ENCODE data around the gene DPPA5. TPM values are rescaled to one million over a fixed set of nuclear protein-coding genes. Genes with fewer than 3 reads are reported as not detected.

DPPA5 gene
- total and polyA plus RNA-seq, 2 experiments from 2014 or later, result 3.0 to 12.9 TPM

DNA sequence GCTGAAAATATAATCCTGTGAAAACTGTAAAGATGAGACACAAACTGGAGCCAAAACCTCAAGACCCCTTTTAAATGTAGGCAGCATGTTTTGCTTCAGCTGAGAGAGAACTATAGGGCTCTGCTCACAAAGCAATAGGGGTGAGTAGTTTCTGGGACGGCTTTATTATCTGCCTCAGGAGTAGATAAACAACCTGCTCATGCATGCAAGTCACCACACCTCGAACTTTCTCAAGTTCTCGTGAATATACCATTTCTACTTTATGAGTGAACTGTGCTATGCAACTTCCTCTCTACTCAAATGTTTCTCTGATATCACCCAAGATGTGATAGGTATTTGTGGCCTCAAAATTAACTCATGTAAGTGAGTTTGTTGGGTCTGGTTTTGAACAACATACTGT, 23.1 kb upstream of the DPPA5 start:
- TF ChIP-seq NANOG (IDR thresholded peaks at IDR 0.05; ENCODE audit: borderline replicate concordance) (no peak), ETS1 (IDR thresholded peaks at IDR 0.05) (no peak), ZNF331 (CRISPR knock-in tag; IDR thresholded peaks at IDR 0.05; ENCODE audit: low read depth) (no peak), JUNB (IDR thresholded peaks at IDR 0.05; ENCODE audit: unreplicated experiment) (no peak), CREB1 (CRISPR knock-in tag; IDR thresholded peaks at IDR 0.05; ENCODE audit: low read depth) (no peak)
- no peak overlapping the region for H3K27ac Mint-ChIP-seq
- Histone ChIP-seq H2AFZ (no peak overlapping the region; the same call in 1 of the 2 replicates), H3K36me3 (ENCODE audit: insufficient read depth) (no peaks in the 10 kb centered on the region), H3K27ac (ENCODE audit: low read depth) (no peak overlapping the region), H3K27me3 (ENCODE audit: insufficient read depth) (no peaks in the 10 kb centered on the region), H3F3A (replicated peaks; ENCODE audit: low read depth) (no peaks in the 10 kb centered on the region), H3K4me3 (no peak overlapping the region), H3K79me2 (replicated peaks; ENCODE audit: insufficient read depth) (no peaks in the 10 kb centered on the region), H4K20me1 (replicated peaks; ENCODE audit: insufficient read depth) (no peaks in the 10 kb centered on the region), H3K4me2 (no peak overlapping the region), H3K4me1 (ENCODE audit: insufficient read depth) (no peaks in the 10 kb centered on the region), H3K9me2 (ENCODE audit: insufficient read depth) (no peaks in the 10 kb centered on the region)
- DNase-seq (ENCODE audit: low spot score) (no peak), ATAC-seq (no peak)
- H3K9me3 Mint-ChIP-seq, result peaks cover 4% of the 10 kb centered on the region; the same call in 2 of the 3 replicates
- H3K4me1 Mint-ChIP-seq, result no peaks in the 10 kb centered on the region
- H3K36me3 Mint-ChIP-seq (ENCODE audit: low read depth), result no peaks in the 10 kb centered on the region
- H3K4me3 Mint-ChIP-seq, result no peak overlapping the region
- no peaks in the 10 kb centered on the region for H3K27me3 Mint-ChIP-seq (ENCODE audit: insufficient read depth, low read depth, poor library complexity)

- H3K9me3 Mint-ChIP-seq, result peaks cover 10% of the 10 kb centered on the region; the same call in 2 of the 3 replicates
Measured at GRCh38 chr6:73375216-73375615, 21.1 kb upstream of the DPPA5 start.

GRCh38 chr6:73372516-73372915, 18.4 kb upstream of the DPPA5 start:
- no peak overlapping the region for H3K4me3 Mint-ChIP-seq
- H3K27me3 ChIP-seq (ENCODE audit: insufficient read depth), result no peaks in the 10 kb centered on the region
- no peak overlapping the region for H3K27ac Mint-ChIP-seq
- no peaks in the 10 kb centered on the region for H3K27me3 Mint-ChIP-seq (ENCODE audit: insufficient read depth, low read depth, poor library complexity)
- no peak overlapping the region for H3K4me3 ChIP-seq
- no peak for ATAC-seq
- H3K27ac ChIP-seq (ENCODE audit: low read depth), result no peak overlapping the region
- no peak overlapping the region for H3K4me2 ChIP-seq
- no peaks in the 10 kb centered on the region for H3K36me3 Mint-ChIP-seq (ENCODE audit: low read depth)
- peaks cover 10% of the 10 kb centered on the region; the same call in 2 of the 3 replicates for H3K9me3 Mint-ChIP-seq
- H3K36me3 ChIP-seq (ENCODE audit: insufficient read depth), result no peaks in the 10 kb centered on the region
- no peaks in the 10 kb centered on the region for H3F3A ChIP-seq (replicated peaks; ENCODE audit: low read depth)
- H2AFZ ChIP-seq, result peak overlapping the region; percentile 14; the same call in 1 of the 2 replicates
- H3K4me1 Mint-ChIP-seq, result peaks cover 8% of the 10 kb centered on the region
- DNase-seq (ENCODE audit: low spot score), result no peak
- peaks cover 10% of the 10 kb centered on the region; the same call in 1 of the 2 replicates for H3K4me1 ChIP-seq (ENCODE audit: insufficient read depth)
- H3K9me2 ChIP-seq (ENCODE audit: insufficient read depth), result no peaks in the 10 kb centered on the region
- no peaks in the 10 kb centered on the region for H4K20me1 ChIP-seq (replicated peaks; ENCODE audit: insufficient read depth)
- no peaks in the 10 kb centered on the region for H3K79me2 ChIP-seq (replicated peaks; ENCODE audit: insufficient read depth)
- TF ChIP-seq CREB1 (CRISPR knock-in tag; IDR thresholded peaks at IDR 0.05; ENCODE audit: low read depth), result no peak
- no peak for TF ChIP-seq POLR2AphosphoS5 (IDR thresholded peaks at IDR 0.05; ENCODE audit: low read depth)
- TF ChIP-seq, protein P1, sequence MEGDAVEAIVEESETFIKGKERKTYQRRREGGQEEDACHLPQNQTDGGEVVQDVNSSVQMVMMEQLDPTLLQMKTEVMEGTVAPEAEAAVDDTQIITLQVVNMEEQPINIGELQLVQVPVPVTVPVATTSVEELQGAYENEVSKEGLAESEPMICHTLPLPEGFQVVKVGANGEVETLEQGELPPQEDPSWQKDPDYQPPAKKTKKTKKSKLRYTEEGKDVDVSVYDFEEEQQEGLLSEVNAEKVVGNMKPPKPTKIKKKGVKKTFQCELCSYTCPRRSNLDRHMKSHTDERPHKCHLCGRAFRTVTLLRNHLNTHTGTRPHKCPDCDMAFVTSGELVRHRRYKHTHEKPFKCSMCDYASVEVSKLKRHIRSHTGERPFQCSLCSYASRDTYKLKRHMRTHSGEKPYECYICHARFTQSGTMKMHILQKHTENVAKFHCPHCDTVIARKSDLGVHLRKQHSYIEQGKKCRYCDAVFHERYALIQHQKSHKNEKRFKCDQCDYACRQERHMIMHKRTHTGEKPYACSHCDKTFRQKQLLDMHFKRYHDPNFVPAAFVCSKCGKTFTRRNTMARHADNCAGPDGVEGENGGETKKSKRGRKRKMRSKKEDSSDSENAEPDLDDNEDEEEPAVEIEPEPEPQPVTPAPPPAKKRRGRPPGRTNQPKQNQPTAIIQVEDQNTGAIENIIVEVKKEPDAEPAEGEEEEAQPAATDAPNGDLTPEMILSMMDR (conservative IDR thresholded peaks at IDR 0.05; ENCODE audit: low read depth in 2 of 2), result no peak
- TF ChIP-seq JUNB (IDR thresholded peaks at IDR 0.05; ENCODE audit: unreplicated experiment), result no peak

More at GRCh38 chr6:73375216-73375615, 21.1 kb upstream of the DPPA5 start:
- no peak overlapping the region for H3K27ac Mint-ChIP-seq
- no peaks in the 10 kb centered on the region for H4K20me1 ChIP-seq (replicated peaks; ENCODE audit: insufficient read depth)
- no peaks in the 10 kb centered on the region for H3K36me3 Mint-ChIP-seq (ENCODE audit: low read depth)
- no peak overlapping the region for H3K4me3 ChIP-seq
- TF ChIP-seq POLR2AphosphoS5 (IDR thresholded peaks at IDR 0.05; ENCODE audit: low read depth) (no peak), ETS1 (IDR thresholded peaks at IDR 0.05) (no peak), JUNB (IDR thresholded peaks at IDR 0.05; ENCODE audit: unreplicated experiment) (no peak)
- H3K79me2 ChIP-seq (replicated peaks; ENCODE audit: insufficient read depth), result no peaks in the 10 kb centered on the region
- H3K36me3 ChIP-seq (ENCODE audit: insufficient read depth), result no peaks in the 10 kb centered on the region
- H3K27me3 Mint-ChIP-seq (ENCODE audit: insufficient read depth, low read depth, poor library complexity), result no peaks in the 10 kb centered on the region
- H3K9me2 ChIP-seq (ENCODE audit: insufficient read depth), result no peaks in the 10 kb centered on the region
- no peaks in the 10 kb centered on the region for H3K4me1 Mint-ChIP-seq
- H3K27ac ChIP-seq (ENCODE audit: low read depth), result no peak overlapping the region
- H3K27me3 ChIP-seq (ENCODE audit: insufficient read depth), result no peaks in the 10 kb centered on the region
- H3F3A ChIP-seq (replicated peaks; ENCODE audit: low read depth), result no peaks in the 10 kb centered on the region
- no peak overlapping the region for H2AFZ ChIP-seq
- no peak for ATAC-seq
- H3K4me2 ChIP-seq, result no peak overlapping the region
- H3K4me1 ChIP-seq (ENCODE audit: insufficient read depth), result no peaks in the 10 kb centered on the region
- no peak for DNase-seq (ENCODE audit: low spot score)
- no peak overlapping the region for H3K4me3 Mint-ChIP-seq
